Activated naive CD4-positive, alpha-beta T cell treated with anti-CD3 and anti-CD28 coated beads, Interleukin-2, amount 50 U/mL, for 16 hours (primary cell): Measurements from ENCODE around the gene CSRP1.
A peak's percentile ranks its signal among the peaks of the same experiment; 100 is the strongest.
"Not testable (repeated sequence)": the region's sequence is repeated elsewhere in the genome, so short reads cannot be mapped to it uniquely, and the experiment has no call there.

Experiments used
- DNase-seq: peaks from one replicate; pipeline ENCODE4 v3.0.0-alpha.2; 2020

Gene CSRP1

GRCh38 chr1:201537891-201538611 lies 31.1 kb upstream of the CSRP1 start:
- no peak for DNase-seq

- no peak for DNase-seq
Observed at GRCh38 chr1:201537467-201537866, 30.5 kb upstream of the CSRP1 start.

- no peak for DNase-seq
Observed at GRCh38 chr1:201537028-201537427, 30.1 kb upstream of the CSRP1 start.

- no peak for DNase-seq
Observed at GRCh38 chr1:201536558-201536957, 29.6 kb upstream of the CSRP1 start.

GRCh38 chr1:201535919-201536245 lies 29.0 kb upstream of the CSRP1 start:
- DNase-seq = no peak

GRCh38 chr1:201535046-201535918 lies 28.4 kb upstream of the CSRP1 start:
- no peak for DNase-seq

- DNase-seq = no peak
Observed at GRCh38 chr1:201533836-201534235, 26.9 kb upstream of the CSRP1 start.

GRCh38 chr1:201531551-201532425 lies 24.9 kb upstream of the CSRP1 start:
- no peak for DNase-seq

GRCh38 chr1:201530741-201531531 lies 24.0 kb upstream of the CSRP1 start:
- peak; percentile 25 for DNase-seq

- no peak for DNase-seq
Observed at GRCh38 chr1:201528631-201529252, 21.8 kb upstream of the CSRP1 start.

- DNase-seq = no peak
Observed at GRCh38 chr1:201527879-201528278, 21.0 kb upstream of the CSRP1 start.

- no peak for DNase-seq
Observed at GRCh38 chr1:201525193-201525778, 18.4 kb upstream of the CSRP1 start.

- not testable (repeated sequence) for DNase-seq
Observed at GRCh38 chr1:201520046-201520575, 13.2 kb upstream of the CSRP1 start.

GRCh38 chr1:201518071-201518470 lies 11.1 kb upstream of the CSRP1 start:
- no peak for DNase-seq

- DNase-seq = no peak
Observed at GRCh38 chr1:201517631-201518030, 10.7 kb upstream of the CSRP1 start.

GRCh38 chr1:201516511-201517127 lies 9.7 kb upstream of the CSRP1 start:
- DNase-seq = no peak

- no peak for DNase-seq
Observed at GRCh38 chr1:201515895-201516294, 9.0 kb upstream of the CSRP1 start.

- no peak for DNase-seq
Observed at GRCh38 chr1:201515062-201515750, 8.3 kb upstream of the CSRP1 start.

GRCh38 chr1:201514466-201514865 lies 7.5 kb upstream of the CSRP1 start:
- DNase-seq = no peak
